Sigmoid colon (tissue), 4 donors: ENCODE measurements around the gene VEGFA.

Experiments
- CTCF ChIP-seq, 4 experiments: fragments of 450-650 bp in 3 of 4; fragments of 200-600 bp in 1 of 4; IDR thresholded peaks; one replicate each; pipeline ENCODE4 v1.5.1; 2016 to 2019; ENCODE audit warnings: antibody characterized with exemption in 4 of 4, mild to moderate bottlenecking in 3 of 4, moderate library complexity in 2 of 4
- EP300 ChIP-seq, 4 donors: sonication (generic); formaldehyde crosslinking; IDR thresholded peaks; one replicate each; pipeline ENCODE4 v1.6.1; 2017; ENCODE audit warnings: antibody characterized with exemption in 4 of 4
- POLR2A ChIP-seq, 2 donors: fragments of 450-650 bp; IDR thresholded peaks; one replicate each; pipeline ENCODE4 v1.6.1; 2016; ENCODE audit warnings: antibody characterized with exemption in 2 of 2, mild to moderate bottlenecking in 2 of 2, moderate library complexity in 2 of 2

DNA sequence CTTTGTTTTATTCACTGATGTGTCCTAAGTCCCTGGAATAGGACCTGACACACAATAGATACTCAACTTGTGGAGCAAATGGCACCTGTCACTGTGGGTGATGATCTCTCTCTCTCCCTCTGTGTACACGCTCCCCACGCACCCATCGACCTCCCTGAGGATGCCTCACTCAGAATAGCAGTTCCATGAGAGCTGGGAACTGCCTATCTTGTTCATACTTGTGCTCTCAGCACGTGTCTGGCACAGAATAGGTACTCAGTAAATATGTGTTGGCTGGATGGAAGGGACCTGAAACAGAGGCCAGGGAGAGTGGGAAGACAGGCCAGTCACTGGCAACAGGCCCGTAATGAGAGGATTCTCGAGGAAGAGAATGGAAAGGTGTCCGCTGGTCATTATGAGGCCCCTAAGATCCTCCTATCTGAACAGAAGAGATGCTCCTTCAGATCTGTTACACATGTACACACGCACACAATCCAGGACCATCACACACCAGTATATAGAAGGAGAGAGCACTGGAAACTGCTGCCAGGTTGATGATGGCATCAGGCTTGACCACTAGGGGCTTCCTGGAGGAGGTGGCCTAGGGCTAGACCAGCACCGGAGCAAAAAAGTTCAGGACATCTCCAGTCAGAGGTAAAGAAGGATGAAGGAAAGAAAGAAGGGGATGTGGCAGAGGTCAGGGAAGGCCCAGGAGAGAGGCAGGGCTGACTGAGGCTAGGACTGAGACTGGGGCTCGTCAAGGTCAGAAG is 30.9 kb downstream of the VEGFA start:
- no peak for TF ChIP-seq CTCF (IDR thresholded peaks at IDR 0.05)
- TF ChIP-seq EP300 (IDR thresholded peaks at IDR 0.05) = no peak
- no peak for TF ChIP-seq POLR2A (IDR thresholded peaks at IDR 0.05)
